ENCODE measurements around the gene OIT3. TPM values are rescaled to one million over a fixed set of nuclear protein-coding genes. Genes with fewer than 3 reads are reported as not detected.

OIT3 gene
- total and polyA plus RNA-seq, 2 donors (not counting 3 experiments of a cell fraction or from before 2014, with no cell fraction given) = 0.15 TPM; not detected in 1

DNA sequence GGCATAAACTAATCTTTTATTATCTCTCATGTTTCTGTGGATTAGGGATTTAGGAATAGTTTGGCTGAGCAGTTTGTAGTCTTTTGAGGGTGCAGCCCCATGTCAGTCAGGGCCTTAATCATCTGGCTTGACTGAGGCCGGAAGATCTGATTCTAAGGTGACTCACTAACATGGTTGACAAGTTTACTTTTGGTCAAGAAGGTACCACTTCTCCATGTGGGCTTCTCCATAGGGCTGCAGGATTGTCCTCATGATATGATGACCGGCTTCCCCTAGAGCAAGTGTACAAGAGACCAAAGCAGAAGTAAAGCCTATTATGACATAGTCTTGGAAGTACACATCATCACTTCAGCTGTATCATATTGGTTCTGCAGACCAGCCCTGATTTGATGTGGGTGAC, 45.9 kb upstream of the OIT3 start:
- H3K4me1 ChIP-seq (ENCODE audit: control insufficient read depth, extremely low read depth, insufficient read depth, low read length) = no peaks in the 10 kb centered on the region
- no peak overlapping the region for H3K4me2 ChIP-seq (ENCODE audit: insufficient read depth, low read length)
- H3K27me3 ChIP-seq (ENCODE audit: control insufficient read depth in 2 of 2, insufficient read depth in 2 of 2, low read length in 2 of 2) = no peaks in the 10 kb centered on the region
- CTCF ChIA-PET = no interaction called here
- dilution Hi-C loops (cut with MboI; ENCODE audit: extremely low pct_ligation_motif_present, low sequenced_read_pairs) (no loop called here), intact Hi-C loops (cut with micrococcal nuclease) (no loop called here)
- no peaks in the 10 kb centered on the region for H4K20me1 ChIP-seq (replicated peaks; ENCODE audit: control insufficient read depth, extremely low read depth, insufficient read depth, low read length)
- H3K36me3 ChIP-seq (ENCODE audit: control insufficient read depth in 2 of 2, extremely low read depth in 1 of 2, insufficient read depth in 2 of 2, low read length in 2 of 2) = no peaks in the 10 kb centered on the region
- no peaks in the 10 kb centered on the region for H3K9me3 ChIP-seq (replicated peaks; ENCODE audit: control insufficient read depth, insufficient read depth, low read length)
- H3K79me2 ChIP-seq (ENCODE audit: control insufficient read depth, insufficient read depth, low read length) = no peaks in the 10 kb centered on the region
- H3K9me1 ChIP-seq (replicated peaks; ENCODE audit: control insufficient read depth, extremely low read depth, insufficient read depth, low read length) = no peaks in the 10 kb centered on the region
- FAIRE-seq (no peak), DNase-seq (ENCODE audit: low read depth, low spot score) (no peak)
- H3K4me3 ChIP-seq (replicated peaks in 1 of 3; ENCODE audit: insufficient read depth in 1 of 3, low read depth in 1 of 3, low read length in 3 of 3) = no peak overlapping the region
- no TSS peak for BruUV-seq (replicated peaks)
- no peak overlapping the region for H3K27ac ChIP-seq (ENCODE audit: insufficient read depth, low read depth, low read length)
- no peak overlapping the region for H3K9ac ChIP-seq (replicated peaks; ENCODE audit: extremely low read depth, insufficient read depth, low read length)
- POLR2A ChIA-PET = no interaction called here
- TF ChIP-seq POLR2AphosphoS5 (IDR thresholded peaks at IDR 0.05; ENCODE audit: insufficient read depth, low read depth, low read length) = no peak
- no peak for TF ChIP-seq GATA2 (IDR thresholded peaks at IDR 0.05; ENCODE audit: insufficient read depth, insufficient read length, low read depth, low read length)
- TF ChIP-seq, protein P1, sequence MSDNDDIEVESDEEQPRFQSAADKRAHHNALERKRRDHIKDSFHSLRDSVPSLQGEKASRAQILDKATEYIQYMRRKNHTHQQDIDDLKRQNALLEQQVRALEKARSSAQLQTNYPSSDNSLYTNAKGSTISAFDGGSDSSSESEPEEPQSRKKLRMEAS (IDR thresholded peaks at IDR 0.05; ENCODE audit: insufficient read depth, insufficient read length) = no peak
- TF ChIP-seq FOS (IDR thresholded peaks at IDR 0.05; ENCODE audit: borderline replicate concordance, insufficient read depth, low read length) = no peak
- no peak for TF ChIP-seq CTCF (IDR thresholded peaks at IDR 0.05; ENCODE audit: extremely low read depth in 1 of 2, insufficient read depth in 1 of 2, low read depth in 1 of 2, low read length in 2 of 2)
- no peak for TF ChIP-seq JUN (IDR thresholded peaks at IDR 0.05; ENCODE audit: borderline replicate concordance, insufficient read depth, insufficient read length, low read depth)
- no peak for TF ChIP-seq MYC (IDR thresholded peaks at IDR 0.05; ENCODE audit: low read depth, low read length)
- TF ChIP-seq POLR2A (IDR thresholded peaks at IDR 0.05; ENCODE audit: low read depth, low read length) = no peak
- TF ChIP-seq EZH2 (IDR thresholded peaks at IDR 0.05; ENCODE audit: borderline replicate concordance, low read depth, low read length, severe bottlenecking) = no peak
- H2AFZ ChIP-seq (ENCODE audit: low read depth, low read length) = no peak overlapping the region

Measured in endothelial cell of umbilical vein (primary cell).